GM12873 (cell line): ENCODE measurements around the gene RAD54L.

Experiments used
- TF ChIP-seq, protein P1 (sequence below): IDR thresholded peaks from 2 replicates; pipeline ENCODE4 v1.5.1; 2012; ENCODE audit warnings: low read depth, mild to moderate bottlenecking, moderate library complexity, low read length, control low read depth; ENCODE audit not compliant: insufficient read depth; ENCODE audit errors: missing control alignments

The RAD54L gene

DNA sequence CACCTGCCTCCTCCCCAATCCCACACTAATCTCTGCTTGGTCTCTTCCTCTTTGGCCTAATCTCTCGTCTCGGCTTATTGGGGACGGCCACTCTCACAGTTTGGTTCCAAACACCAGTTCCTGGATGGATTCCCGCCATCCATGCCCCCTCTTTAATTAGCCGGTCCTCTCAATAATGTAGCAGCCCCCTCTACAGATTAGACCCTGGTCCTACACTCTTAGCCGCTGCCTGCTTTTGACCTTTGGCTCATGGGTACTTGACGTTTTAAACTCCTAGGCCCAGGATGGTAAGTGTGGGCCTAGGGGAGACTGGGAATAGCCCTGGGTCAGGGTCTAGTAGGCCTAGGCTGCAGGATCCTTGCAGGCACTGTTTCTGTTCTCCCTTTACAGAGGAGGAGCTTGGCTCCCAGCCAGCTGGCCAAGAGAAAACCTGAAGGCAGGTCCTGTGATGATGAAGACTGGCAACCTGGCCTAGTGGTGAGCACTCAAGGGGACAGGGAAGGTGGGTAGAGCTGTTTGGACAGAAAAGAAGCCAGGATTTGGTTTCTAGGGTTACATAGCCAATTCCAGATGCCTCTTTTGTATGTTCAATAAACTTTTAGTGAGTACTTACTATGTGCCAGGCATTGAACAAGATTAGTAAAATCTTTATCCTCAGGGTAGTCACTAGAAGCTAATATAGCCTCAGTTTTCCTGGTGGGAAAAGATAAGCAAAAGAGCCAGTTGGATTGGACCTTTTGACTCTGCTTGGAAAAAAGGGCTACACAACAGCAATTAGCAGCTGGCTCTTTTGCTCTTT, 758 bp downstream of the RAD54L start:
- TF ChIP-seq, protein P1, sequence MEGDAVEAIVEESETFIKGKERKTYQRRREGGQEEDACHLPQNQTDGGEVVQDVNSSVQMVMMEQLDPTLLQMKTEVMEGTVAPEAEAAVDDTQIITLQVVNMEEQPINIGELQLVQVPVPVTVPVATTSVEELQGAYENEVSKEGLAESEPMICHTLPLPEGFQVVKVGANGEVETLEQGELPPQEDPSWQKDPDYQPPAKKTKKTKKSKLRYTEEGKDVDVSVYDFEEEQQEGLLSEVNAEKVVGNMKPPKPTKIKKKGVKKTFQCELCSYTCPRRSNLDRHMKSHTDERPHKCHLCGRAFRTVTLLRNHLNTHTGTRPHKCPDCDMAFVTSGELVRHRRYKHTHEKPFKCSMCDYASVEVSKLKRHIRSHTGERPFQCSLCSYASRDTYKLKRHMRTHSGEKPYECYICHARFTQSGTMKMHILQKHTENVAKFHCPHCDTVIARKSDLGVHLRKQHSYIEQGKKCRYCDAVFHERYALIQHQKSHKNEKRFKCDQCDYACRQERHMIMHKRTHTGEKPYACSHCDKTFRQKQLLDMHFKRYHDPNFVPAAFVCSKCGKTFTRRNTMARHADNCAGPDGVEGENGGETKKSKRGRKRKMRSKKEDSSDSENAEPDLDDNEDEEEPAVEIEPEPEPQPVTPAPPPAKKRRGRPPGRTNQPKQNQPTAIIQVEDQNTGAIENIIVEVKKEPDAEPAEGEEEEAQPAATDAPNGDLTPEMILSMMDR: peak; percentile 38

DNA sequence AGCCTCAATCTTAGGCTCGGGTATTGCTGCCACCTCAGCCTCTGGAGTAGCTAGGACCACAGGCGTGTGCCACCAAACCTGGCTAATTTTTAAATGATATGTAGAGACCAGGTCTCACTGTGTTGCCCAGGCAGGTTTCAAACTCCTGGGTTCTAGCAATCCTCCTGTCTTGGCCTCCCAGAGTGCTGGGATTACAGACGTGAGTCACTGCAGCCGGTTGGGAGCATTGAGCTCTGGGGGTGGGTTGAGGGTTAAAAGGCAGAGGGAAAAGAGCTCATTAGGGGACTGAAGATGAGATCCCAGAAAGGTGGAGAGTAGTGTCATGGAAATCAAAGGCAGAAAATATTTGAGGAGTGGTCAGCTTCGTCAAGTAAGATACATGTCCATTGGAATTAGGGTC, 7.1 kb downstream of the RAD54L start:
- TF ChIP-seq, protein P1: no peak

DNA sequence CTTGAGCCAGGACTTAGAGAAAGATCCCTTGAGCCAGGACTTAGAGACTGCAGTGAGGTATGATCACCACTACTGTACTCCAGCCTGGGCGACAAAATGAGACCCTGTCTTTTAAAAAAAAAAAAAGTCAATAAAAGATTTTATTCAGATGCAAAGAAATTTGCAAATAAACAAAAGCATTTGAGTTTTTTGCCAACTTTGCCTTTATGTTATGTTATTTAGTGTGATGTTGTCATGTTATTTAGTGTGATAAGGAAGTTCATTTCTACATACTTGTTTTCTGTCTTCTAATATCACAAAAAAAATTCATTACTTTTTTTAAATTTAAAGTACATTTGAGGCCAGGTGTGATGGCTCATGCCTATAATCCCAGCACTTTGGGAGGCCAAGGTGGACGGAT, 9.0 kb downstream of the RAD54L start:
- TF ChIP-seq, protein P1: no peak

DNA sequence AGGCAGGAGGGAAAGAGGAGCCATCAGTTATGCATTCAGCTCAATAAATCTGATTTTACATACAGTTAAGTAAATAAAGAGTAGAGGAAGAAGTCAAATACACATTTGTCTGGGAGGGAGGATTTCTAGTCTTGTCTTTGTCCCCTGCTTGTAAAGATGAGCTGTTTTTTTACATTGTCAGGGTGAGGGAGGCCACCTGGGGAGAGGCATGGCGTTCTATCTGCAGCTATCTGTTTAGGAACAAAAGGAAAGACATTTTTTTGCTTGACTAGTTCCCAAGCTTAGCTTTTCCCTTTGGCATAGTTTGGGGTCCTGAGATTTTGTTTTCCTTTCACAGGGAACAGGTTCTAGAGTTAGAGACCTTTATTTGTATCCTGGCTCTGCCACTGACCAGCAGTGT, 14.9 kb downstream of the RAD54L start:
- TF ChIP-seq, protein P1: no peak

DNA sequence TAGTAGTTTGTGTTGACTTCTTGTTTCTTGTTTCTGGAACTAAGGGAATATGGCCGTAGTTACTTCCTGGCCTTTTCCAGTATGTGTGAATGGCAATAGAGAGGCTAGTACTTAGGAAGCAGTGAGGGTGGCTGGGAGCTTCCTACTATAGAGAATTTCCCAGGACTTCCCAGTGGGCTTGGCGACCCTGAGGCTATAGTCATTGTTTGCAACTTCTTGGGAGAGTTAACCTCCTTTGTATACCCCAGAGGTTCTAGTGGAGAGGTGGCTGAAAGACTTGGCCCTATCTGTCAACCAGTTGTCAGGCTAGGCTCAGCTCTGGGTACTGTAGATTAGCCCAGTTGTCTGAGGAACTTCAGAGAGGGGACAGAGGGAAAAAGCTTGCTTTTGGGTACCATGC, 15.6 kb downstream of the RAD54L start:
- TF ChIP-seq, protein P1: no peak

DNA sequence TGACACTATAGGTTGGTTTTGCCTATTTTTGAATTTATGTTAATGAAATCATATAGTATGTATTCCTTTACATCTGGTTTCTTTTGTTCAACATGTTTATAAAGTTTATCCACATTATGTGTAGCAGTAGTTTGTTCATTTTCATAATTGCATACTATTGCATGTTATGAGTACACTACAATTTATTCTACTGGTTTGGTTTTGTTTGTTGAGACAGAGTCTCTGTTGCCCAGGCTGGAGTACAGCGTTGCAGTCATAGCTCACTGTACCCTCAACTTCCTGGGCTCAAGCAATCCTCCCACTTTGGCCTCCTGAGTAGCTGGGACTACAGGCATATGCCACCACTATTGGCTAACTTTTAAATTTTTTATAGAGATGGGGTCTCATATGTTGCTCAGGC, 21.0 kb downstream of the RAD54L start:
- TF ChIP-seq, protein P1: no peak

DNA sequence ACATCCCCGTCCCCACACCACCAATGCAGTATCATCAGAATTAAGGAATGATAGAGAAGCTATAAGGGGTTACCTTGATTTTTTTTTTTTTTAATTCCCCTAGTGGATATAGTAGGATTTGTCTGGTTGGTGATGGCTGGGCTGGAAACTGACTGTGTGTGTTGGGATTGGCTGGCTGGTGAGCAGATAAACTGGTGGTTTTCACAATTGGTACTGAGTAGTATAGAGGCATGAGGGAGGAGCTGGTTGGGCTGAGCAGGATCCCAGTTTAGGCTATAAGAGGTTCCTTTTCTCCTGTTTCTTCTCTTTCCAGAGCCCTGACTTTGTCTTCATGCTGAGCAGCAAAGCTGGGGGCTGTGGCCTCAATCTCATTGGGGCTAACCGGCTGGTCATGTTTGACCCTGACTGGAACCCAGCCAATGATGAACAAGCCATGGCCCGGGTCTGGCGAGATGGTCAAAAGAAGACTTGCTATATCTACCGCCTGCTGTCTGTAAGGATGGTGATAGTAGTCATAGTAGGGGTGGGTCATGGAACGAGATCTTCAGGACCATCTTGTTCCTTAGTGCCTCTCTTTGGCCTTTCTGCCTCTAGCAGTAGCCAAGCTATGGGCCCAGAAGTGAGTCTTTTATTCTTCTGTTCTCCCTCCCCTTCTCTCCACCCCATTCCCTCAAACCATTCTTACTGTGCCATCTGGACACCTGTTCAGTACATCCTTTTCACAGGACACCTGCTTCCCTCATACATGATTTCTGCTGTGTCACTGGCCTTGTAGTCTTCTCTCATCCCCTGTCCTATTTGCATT, 26.9 kb downstream of the RAD54L start:
- TF ChIP-seq, protein P1: no peak
